Measurements from ENCODE around the gene UNC5A.

UNC5A gene

GRCh38 chr5:176835918-176836317 is 25.6 kb downstream of the UNC5A start:
- H3K4me3 ChIP-seq (ENCODE audit: low read depth, low read length) = no peak overlapping the region

DNA sequence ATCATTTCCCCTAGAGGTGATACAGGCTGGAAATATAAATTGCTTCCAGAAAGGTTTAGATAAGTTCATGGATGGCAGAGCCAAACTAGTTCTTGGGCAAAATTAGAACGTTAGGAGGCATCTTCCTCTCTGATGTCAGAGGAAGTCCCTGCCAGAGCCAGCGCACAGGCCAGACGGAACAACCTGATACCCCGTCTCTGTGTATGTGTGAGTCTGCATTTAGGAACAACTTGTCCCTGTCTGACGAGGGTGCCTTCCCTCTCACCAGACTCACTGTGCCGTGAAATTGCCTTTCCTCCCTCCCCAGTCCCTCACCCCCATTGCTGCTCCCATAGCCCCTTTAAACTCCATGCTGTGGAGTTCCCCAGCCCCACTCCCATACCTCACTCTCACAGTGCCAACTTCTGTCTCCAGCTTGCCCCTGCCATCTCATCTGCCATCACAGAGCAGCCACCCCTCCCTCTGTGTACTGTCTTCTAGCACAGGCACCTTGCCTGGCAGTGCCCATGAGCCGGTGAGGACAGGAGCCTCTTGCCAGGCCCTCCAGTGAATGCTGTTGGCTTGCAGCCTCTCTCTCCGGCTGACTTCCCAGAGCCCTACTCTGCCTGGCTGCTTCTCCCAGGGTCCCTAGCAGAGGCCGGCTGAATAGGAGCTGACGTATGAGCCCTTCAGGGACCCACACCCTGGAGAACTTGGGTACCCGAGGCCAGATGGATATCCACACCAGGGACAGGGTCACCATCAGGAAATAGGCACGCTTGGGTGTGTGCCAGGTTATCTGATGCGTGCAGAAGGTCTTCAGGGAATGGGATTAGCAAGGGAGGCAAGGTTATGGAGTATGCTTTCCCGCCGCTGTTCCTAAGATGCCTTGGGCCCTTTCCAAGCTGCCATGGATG is 26.7 kb downstream of the UNC5A start:
- Histone ChIP-seq H3K36me3 (ENCODE audit: control insufficient read depth, insufficient read depth, low read length) (no peaks in the 10 kb centered on the region), H3K4me3 (ENCODE audit: low read depth, low read length) (no peak overlapping the region), H3K27me3 (ENCODE audit: control insufficient read depth, insufficient read depth, low read length) (peaks cover 87% of the 10 kb centered on the region), H3K9me3 (ENCODE audit: control insufficient read depth, insufficient read depth, low read depth, low read length) (no peaks in the 10 kb centered on the region), H3K27ac (ENCODE audit: low read depth, low read length) (no peak overlapping the region), H3K4me1 (ENCODE audit: control insufficient read depth, insufficient read depth, low read length) (peaks cover 4% of the 10 kb centered on the region; the same call in 1 of the 2 replicates), H3K9ac (ENCODE audit: low read length) (no peak overlapping the region)

More at GRCh38 chr5:176835918-176836317, 25.6 kb downstream of the UNC5A start:
- Histone ChIP-seq H3K4me1 (ENCODE audit: control insufficient read depth, insufficient read depth, low read length) (peaks cover 4% of the 10 kb centered on the region; the same call in 1 of the 2 replicates), H3K9ac (ENCODE audit: low read length) (no peak overlapping the region), H3K36me3 (ENCODE audit: control insufficient read depth, insufficient read depth, low read length) (no peaks in the 10 kb centered on the region), H3K9me3 (ENCODE audit: control insufficient read depth, insufficient read depth, low read depth, low read length) (no peaks in the 10 kb centered on the region), H3K27me3 (ENCODE audit: control insufficient read depth, insufficient read depth, low read length) (peaks cover 82% of the 10 kb centered on the region), H3K27ac (ENCODE audit: low read depth, low read length) (no peak overlapping the region)

- no peak overlapping the region for H3K9ac ChIP-seq (ENCODE audit: low read length)
- no peak overlapping the region for H3K4me3 ChIP-seq (ENCODE audit: low read depth, low read length)
- peaks cover 4% of the 10 kb centered on the region; the same call in 1 of the 2 replicates for H3K4me1 ChIP-seq (ENCODE audit: control insufficient read depth, insufficient read depth, low read length)
- no peak overlapping the region for H3K27ac ChIP-seq (ENCODE audit: low read depth, low read length)
- H3K9me3 ChIP-seq (ENCODE audit: control insufficient read depth, insufficient read depth, low read depth, low read length) = no peaks in the 10 kb centered on the region
- peaks cover 81% of the 10 kb centered on the region for H3K27me3 ChIP-seq (ENCODE audit: control insufficient read depth, insufficient read depth, low read length)
- no peaks in the 10 kb centered on the region for H3K36me3 ChIP-seq (ENCODE audit: control insufficient read depth, insufficient read depth, low read length)
Measured at GRCh38 chr5:176837707-176838115, 27.4 kb downstream of the UNC5A start.

DNA sequence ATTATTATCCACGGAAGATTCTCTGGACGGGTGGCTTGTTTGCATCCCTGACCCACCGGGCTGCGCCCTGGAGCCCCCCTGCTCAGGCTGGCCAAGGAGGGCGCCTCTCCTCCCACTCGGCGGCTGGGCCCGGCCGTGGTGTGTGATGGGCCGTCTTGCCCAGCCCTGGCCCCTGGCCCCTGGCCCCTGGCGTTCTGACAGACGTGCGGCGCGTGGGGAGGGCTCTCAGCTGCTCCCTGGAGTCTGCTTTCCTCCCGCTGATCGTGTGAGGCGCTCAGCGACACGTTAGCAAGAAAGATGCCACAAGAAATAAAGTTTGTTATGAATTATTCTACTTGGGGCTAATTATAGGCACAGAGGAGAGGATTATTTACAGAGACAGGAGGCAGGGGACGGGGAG is 33.3 kb downstream of the UNC5A start:
- no peak overlapping the region for H3K4me3 ChIP-seq (ENCODE audit: low read depth, low read length)
- peaks cover 4% of the 10 kb centered on the region; the same call in 1 of the 2 replicates for H3K4me1 ChIP-seq (ENCODE audit: control insufficient read depth, insufficient read depth, low read length)
- no peak overlapping the region for H3K27ac ChIP-seq (ENCODE audit: low read depth, low read length)
- no peak overlapping the region for H3K9ac ChIP-seq (ENCODE audit: low read length)
- H3K9me3 ChIP-seq (ENCODE audit: control insufficient read depth, insufficient read depth, low read depth, low read length) = no peaks in the 10 kb centered on the region
- H3K27me3 ChIP-seq (ENCODE audit: control insufficient read depth, insufficient read depth, low read length) = peaks cover 45% of the 10 kb centered on the region
- no peaks in the 10 kb centered on the region for H3K36me3 ChIP-seq (ENCODE audit: control insufficient read depth, insufficient read depth, low read length)

- H3K36me3 ChIP-seq (ENCODE audit: control insufficient read depth, insufficient read depth, low read length) = no peaks in the 10 kb centered on the region
- H3K4me3 ChIP-seq (ENCODE audit: low read depth, low read length) = no peak overlapping the region
- no peaks in the 10 kb centered on the region for H3K9me3 ChIP-seq (ENCODE audit: control insufficient read depth, insufficient read depth, low read depth, low read length)
- peaks cover 38% of the 10 kb centered on the region; the same call in 1 of the 2 replicates for H3K27me3 ChIP-seq (ENCODE audit: control insufficient read depth, insufficient read depth, low read length)
- H3K27ac ChIP-seq (ENCODE audit: low read depth, low read length) = no peak overlapping the region
- peaks cover 4% of the 10 kb centered on the region; the same call in 1 of the 2 replicates for H3K4me1 ChIP-seq (ENCODE audit: control insufficient read depth, insufficient read depth, low read length)
- no peak overlapping the region for H3K9ac ChIP-seq (ENCODE audit: low read length)
Measured at GRCh38 chr5:176844281-176844680, 33.9 kb downstream of the UNC5A start.

GRCh38 chr5:176844706-176845391 is 34.5 kb downstream of the UNC5A start:
- H3K27me3 ChIP-seq (ENCODE audit: control insufficient read depth, insufficient read depth, low read length) = peaks cover 33% of the 10 kb centered on the region; the same call in 1 of the 2 replicates
- H3K36me3 ChIP-seq (ENCODE audit: control insufficient read depth, insufficient read depth, low read length) = no peaks in the 10 kb centered on the region
- H3K4me1 ChIP-seq (ENCODE audit: control insufficient read depth, insufficient read depth, low read length) = peaks cover 4% of the 10 kb centered on the region; the same call in 1 of the 2 replicates
- no peak overlapping the region for H3K9ac ChIP-seq (ENCODE audit: low read length)
- no peaks in the 10 kb centered on the region for H3K9me3 ChIP-seq (ENCODE audit: control insufficient read depth, insufficient read depth, low read depth, low read length)
- H3K27ac ChIP-seq (ENCODE audit: low read depth, low read length) = no peak overlapping the region
- no peak overlapping the region for H3K4me3 ChIP-seq (ENCODE audit: low read depth, low read length)

DNA sequence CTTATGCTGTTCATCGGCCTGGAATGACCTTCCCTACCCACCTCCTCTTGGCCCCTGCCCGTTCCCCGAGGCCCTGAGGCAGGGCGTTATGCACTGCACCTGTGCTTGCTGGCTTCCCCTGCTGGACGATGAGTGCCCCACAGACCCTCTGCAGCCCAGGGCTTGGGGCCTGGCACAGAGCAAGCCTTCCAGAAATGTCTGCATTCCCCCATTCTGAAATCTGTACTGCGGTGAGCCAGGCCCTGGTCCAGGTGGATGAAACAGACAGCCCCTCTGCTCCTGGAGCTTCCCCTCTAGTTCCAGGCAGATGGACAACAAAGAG is 35.0 kb downstream of the UNC5A start:
- H3K4me1 ChIP-seq (ENCODE audit: control insufficient read depth, insufficient read depth, low read length) = no peaks in the 10 kb centered on the region; the same call in 1 of the 2 replicates
- no peaks in the 10 kb centered on the region for H3K9me3 ChIP-seq (ENCODE audit: control insufficient read depth, insufficient read depth, low read depth, low read length)
- H3K27me3 ChIP-seq (ENCODE audit: control insufficient read depth, insufficient read depth, low read length) = peaks cover 30% of the 10 kb centered on the region; the same call in 1 of the 2 replicates
- H3K9ac ChIP-seq (ENCODE audit: low read length) = no peak overlapping the region
- no peak overlapping the region for H3K4me3 ChIP-seq (ENCODE audit: low read depth, low read length)
- no peak overlapping the region for H3K27ac ChIP-seq (ENCODE audit: low read depth, low read length)
- H3K36me3 ChIP-seq (ENCODE audit: control insufficient read depth, insufficient read depth, low read length) = no peaks in the 10 kb centered on the region

DNA sequence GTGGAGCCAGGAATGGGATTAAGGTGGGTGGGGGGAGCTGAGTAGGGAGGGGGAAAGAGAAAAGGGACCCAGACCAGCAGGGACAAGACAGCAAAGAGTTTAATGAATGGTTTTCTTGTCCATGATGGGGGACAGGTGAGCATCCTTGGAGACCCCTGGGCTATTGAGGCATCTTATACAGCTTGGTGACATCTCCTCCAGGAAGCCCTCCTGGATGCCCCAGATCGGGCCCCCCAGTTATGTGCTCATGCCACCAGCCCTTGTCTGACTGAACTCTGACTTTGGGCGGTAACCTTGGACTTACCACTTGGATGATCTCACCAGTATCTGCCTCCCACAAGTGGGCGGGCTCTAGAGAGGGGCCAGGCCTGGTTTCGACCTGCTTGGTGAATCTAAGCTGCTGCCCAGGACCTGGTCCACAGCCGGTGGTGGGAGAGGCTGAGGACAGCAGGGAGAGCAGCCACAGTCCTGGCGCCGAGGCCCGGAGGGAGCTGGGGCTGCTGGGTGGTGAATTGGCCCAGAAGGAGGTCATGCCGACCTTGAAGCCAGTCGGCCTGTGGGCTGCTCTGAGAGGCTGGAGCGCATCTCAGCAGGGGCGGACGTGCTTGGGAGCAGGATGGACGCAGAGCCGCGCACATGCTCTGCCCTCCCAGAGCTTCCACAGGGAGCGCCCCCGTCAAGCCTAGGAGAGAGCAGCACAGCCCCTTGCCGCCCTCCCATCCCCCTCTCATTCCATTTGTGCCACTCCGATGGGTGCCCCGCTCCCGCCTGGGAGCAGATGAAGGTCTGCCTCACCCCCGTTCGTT is 36.2 kb downstream of the UNC5A start:
- no peak overlapping the region for H3K9ac ChIP-seq (ENCODE audit: low read length)
- H3K36me3 ChIP-seq (ENCODE audit: control insufficient read depth, insufficient read depth, low read length) = no peaks in the 10 kb centered on the region
- H3K4me1 ChIP-seq (ENCODE audit: control insufficient read depth, insufficient read depth, low read length) = no peaks in the 10 kb centered on the region
- no peak overlapping the region for H3K4me3 ChIP-seq (ENCODE audit: low read depth, low read length)
- no peak overlapping the region for H3K27ac ChIP-seq (ENCODE audit: low read depth, low read length)
- H3K9me3 ChIP-seq (ENCODE audit: control insufficient read depth, insufficient read depth, low read depth, low read length) = no peaks in the 10 kb centered on the region
- H3K27me3 ChIP-seq (ENCODE audit: control insufficient read depth, insufficient read depth, low read length) = peaks cover 18% of the 10 kb centered on the region; the same call in 1 of the 2 replicates

DNA sequence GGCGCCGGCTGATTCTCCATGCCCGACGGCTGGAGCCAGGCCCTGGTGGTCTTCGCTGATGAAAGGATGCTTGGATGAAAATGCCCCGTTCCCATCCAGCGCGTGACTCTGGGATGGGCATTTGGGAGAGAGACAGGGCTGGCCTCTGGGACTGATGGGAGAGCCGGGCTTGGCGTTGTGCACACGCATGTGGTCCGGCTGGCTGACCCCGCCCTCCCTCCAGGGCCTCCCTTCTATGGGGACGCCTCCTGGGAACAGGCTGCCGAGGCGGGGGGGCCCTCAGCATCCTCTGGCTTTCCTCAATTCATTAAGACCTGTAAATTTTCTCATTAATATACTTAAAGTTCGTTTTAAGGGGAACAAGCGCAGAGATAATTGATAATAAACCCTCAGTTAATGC is 36.8 kb downstream of the UNC5A start:
- peaks cover 18% of the 10 kb centered on the region; the same call in 1 of the 2 replicates for H3K27me3 ChIP-seq (ENCODE audit: control insufficient read depth, insufficient read depth, low read length)
- H3K36me3 ChIP-seq (ENCODE audit: control insufficient read depth, insufficient read depth, low read length) = no peaks in the 10 kb centered on the region
- H3K9me3 ChIP-seq (ENCODE audit: control insufficient read depth, insufficient read depth, low read depth, low read length) = no peaks in the 10 kb centered on the region
- H3K9ac ChIP-seq (ENCODE audit: low read length) = no peak overlapping the region
- no peaks in the 10 kb centered on the region for H3K4me1 ChIP-seq (ENCODE audit: control insufficient read depth, insufficient read depth, low read length)
- H3K27ac ChIP-seq (ENCODE audit: low read depth, low read length) = no peak overlapping the region
- H3K4me3 ChIP-seq (ENCODE audit: low read depth, low read length) = no peak overlapping the region

GRCh38 chr5:176847726-176848290 is 37.4 kb downstream of the UNC5A start:
- Histone ChIP-seq H3K4me1 (ENCODE audit: control insufficient read depth, insufficient read depth, low read length) (no peaks in the 10 kb centered on the region), H3K27ac (ENCODE audit: low read depth, low read length) (no peak overlapping the region), H3K9me3 (ENCODE audit: control insufficient read depth, insufficient read depth, low read depth, low read length) (no peaks in the 10 kb centered on the region), H3K4me3 (ENCODE audit: low read depth, low read length) (no peak overlapping the region), H3K36me3 (ENCODE audit: control insufficient read depth, insufficient read depth, low read length) (no peaks in the 10 kb centered on the region), H3K9ac (ENCODE audit: low read length) (no peak overlapping the region), H3K27me3 (ENCODE audit: control insufficient read depth, insufficient read depth, low read length) (peaks cover 18% of the 10 kb centered on the region; the same call in 1 of the 2 replicates)
